Stimulated activated CD4-positive, alpha-beta T cell treated with anti-CD3 and anti-CD28 coated beads, Interleukin-1b, Interleukin-23, amount 100 ng/mL, for 4 hours (primary cell): ENCODE data around the gene SLC19A1.

ENCODE experiments used
- DNase-seq, 2 donors: peaks; one replicate each; pipeline ENCODE4 v3.0.0-alpha.2; 2020; ENCODE audit warnings: low read depth in 2 of 2

SLC19A1 gene

DNA sequence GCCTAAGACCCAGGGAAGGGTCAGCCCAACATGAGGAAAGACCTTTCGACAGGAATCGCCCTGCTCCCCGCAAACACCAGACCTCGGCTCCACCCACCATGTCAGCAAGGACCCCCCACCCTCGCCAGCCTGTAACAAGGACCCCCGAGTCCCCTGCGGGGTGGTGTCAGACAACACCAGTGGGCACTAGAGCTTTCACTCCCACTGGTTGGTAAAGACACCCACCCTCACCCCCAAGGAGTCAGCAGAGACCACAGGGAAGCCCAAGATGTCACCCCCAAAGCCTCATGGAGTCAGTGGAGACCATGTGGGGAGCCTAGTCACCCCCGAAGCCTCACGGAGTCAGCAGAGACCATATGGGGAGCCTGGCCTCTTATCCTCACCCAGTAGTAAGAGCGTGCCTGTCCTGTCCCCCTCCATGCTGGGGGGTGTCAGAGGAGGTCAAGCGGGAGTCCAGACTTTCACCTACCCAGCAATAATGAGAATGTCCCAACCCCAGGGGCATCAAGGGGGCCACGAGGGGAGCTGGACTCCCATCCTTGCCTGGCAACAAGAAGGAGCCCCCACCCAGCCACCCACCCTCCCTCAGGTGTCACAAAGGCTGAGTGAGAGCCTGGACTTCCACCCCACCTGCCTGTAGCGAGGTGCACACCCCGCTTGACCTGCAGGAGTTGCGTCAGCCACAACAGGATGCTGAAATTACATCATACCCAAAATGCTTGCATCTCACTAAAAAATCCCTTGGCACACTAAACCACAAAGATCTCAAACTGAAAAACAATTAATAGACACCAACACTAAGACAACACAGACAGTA lies 24.8 kb downstream of the SLC19A1 start:
- no peak for DNase-seq

- no peak for DNase-seq
These were observed 25.5 kb downstream of the SLC19A1 start for GRCh38 chr21:45516671-45517151.

GRCh38 chr21:45516071-45516670 lies 26.1 kb downstream of the SLC19A1 start:
- DNase-seq, result no peak

DNA sequence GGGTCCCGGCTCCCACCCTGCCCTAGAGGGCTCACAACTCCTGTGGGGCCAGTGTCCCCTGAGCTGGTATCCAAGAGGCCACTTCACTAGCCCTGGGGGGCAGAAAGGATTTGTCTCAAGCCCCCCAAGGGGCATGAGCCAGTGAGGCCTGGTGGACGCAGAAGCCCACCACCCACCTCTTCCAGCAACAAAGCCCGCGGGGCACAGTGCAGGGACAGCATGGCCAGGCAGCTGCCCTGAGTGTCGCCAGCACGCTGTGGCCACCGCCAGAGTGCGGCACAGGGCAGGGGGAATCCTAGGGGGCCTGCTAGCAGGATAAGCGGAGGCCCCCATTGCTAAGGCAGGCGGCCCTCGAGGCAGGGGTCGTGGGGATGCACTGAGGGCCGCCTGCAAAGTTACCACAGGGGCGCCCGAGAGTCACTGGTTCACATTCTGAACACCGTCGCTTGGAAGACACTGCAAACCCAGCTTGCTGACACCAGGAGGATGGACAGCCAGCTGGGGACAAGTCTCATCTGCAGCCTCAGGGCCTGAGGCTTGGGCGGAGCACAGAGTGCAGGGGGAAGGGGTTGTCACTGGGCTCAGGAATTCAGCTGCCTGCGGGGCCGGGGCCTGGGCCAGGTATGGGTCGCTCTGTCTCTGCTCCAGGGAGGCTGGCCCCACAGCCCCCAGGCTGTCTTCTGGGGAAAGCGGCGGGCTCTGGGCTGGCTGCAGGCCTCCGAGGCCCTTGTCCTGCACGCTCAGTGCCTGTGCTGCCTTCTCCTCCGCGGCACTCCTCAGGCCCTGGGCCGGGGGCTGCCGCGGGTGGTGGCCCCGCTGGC lies 26.8 kb downstream of the SLC19A1 start:
- no peak for DNase-seq

- DNase-seq, result no peak
These were observed 27.8 kb downstream of the SLC19A1 start for GRCh38 chr21:45514311-45515021.

- no peak for DNase-seq
These were observed 28.4 kb downstream of the SLC19A1 start for GRCh38 chr21:45513741-45514310.

DNA sequence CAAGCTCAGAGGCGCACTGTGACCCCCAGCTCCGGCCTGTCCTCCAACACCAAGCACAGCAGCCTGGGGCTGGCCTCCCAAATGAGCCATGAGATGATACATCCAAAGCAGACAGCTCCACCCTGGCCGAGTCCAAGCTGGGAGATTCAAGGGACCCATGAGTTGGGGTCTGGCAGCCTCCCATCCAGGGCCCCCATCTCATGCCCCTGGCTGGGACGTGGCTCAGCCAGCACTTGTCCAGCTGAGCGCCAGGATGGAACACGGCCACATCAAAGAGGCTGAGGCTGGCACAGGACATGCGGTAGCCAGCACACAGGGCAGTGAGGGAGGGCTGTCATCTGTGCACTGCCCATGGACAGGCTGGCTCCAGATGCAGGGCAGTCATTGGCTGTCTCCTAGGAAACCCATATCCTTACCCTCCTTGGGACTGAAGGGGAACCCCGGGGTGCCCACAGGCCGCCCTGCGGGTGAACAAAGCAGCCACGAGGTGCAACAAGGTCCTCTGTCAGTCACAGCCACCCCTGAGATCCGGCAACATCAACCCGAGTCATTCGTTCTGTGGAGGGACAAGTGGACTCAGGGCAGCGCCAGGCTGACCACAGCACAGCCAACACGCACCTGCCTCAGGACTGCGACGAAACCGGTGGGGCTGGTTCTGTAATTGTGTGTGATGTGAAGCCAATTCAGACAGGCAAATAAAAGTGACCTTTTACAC lies 29.1 kb downstream of the SLC19A1 start:
- no peak for DNase-seq

DNA sequence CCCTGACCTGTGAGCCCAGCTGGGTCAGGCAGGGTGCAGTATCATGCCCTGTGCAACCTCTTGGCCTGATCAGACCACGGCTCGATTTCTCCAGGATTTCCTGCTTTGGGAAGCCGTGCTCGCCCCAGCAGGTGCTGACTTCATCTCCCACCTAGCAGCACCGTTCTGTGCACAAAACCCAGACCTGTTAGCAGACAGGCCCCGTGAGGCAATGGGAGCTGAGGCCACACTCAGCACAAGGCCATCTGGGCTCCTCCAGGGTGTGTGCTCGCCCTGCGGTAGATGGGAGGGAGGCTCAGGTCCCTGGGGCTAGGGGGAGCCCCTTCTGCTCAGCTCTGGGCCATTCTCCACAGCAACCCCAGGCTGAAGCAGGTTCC lies 29.6 kb downstream of the SLC19A1 start:
- no peak for DNase-seq

GRCh38 chr21:45511661-45512431 lies 30.4 kb downstream of the SLC19A1 start:
- DNase-seq, result no peak

- DNase-seq, result no peak
These were observed 31.2 kb downstream of the SLC19A1 start for GRCh38 chr21:45511007-45511406.

DNA sequence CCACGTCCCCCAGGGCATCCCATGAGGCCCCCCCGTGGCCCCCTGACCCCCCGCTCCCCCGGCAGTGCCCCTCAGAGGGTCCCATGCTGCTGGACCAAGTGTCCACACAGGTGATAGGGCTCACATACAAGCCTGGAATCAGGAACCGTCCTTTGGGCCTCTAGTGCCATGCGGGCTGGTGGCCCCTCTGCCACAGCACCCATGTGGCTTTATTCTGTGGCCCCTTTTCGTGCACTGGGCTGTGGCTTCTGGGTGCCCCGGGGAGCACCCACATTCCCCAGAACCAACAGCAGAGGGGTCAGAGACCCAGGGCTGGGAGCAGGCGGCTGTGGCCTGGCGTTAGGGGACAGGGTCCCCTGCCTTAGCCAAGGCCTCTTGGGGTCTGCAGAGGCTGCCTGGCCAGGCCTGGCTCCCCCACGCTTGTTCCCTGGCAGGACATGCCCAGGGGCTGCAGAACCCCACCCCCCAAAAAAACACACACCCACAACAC lies 31.7 kb downstream of the SLC19A1 start:
- DNase-seq, result no peak

- DNase-seq, result no peak
These were observed 32.4 kb downstream of the SLC19A1 start for GRCh38 chr21:45509566-45510465.

DNA sequence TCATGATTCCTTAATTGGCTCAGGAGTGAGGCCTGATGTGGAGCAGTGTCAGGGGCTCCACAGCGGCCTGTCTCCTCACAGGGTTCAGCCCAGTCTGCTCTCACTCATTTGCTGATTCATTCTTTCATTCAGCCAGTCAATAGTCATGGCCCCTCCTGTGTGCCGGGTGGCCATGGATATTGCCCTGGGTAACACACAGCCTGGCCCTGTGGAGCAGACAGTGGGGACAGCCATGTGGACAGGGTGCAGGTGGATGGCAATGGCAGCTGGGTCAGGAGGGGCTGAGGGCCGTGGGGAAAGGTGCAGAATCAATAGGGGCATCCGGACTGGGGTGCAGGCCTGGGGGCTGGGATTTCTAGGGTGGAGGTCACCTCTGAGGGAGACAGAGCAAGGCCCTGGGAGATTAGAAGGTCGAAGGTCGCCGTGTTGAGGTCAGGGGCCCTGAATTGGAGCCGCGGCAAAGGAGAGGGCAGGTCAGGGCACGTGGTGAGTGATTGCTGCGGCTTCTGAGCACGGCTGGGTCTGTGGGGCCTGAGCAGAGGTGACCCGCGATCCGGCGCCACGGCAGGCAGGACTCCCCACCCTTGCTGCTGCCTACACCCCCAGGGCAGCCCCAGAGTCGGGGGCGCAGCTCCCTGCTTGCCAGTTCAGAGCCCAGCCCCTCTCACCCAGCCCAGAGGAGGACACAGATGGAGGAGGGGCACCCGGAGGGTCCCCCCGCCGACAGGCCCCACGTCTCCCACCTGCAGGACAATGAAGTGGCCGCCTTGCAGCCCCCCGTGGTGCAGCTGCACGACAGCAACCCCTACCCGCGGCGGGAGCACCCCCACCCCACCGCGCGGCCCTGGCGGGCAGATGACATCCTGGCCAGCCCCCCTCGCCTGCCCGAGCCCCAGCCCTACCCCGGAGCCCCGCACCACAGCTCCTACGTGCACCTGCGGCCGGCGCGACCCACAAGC lies 33.4 kb downstream of the SLC19A1 start:
- no peak for DNase-seq

GRCh38 chr21:45507888-45508508 lies 34.2 kb downstream of the SLC19A1 start:
- no peak for DNase-seq

DNA sequence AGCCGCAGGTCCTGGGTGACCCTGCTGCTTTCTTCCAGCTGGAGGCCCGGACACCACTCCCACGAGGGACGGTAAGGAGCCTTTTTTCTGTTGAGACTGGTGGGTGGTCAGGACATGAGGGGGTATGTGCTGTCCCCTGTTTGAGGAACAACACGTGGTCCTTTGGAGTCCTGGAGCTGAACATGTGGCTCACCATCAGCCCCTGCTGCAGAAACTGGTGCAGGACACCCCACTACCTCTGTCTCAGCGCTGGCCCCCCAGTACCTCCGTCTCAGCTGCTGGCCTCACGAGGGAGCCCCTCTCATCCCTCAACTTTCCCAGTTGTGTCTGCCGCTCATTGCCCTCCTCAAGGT lies 34.7 kb downstream of the SLC19A1 start:
- DNase-seq, result no peak

GRCh38 chr21:45506836-45507522 lies 35.3 kb downstream of the SLC19A1 start:
- DNase-seq, result no peak
